Type B pancreatic cell (in vitro differentiated cells): Measurements from ENCODE around the gene MAOB. TPM values are rescaled to one million over a fixed set of nuclear protein-coding genes. Genes with fewer than 3 reads are reported as not detected.

Source experiments
- DNase-seq: peaks from one replicate; pipeline ENCODE4 v3.0.0; 2021; ENCODE audit warnings: mixed read lengths; ENCODE audit not compliant: unreplicated experiment; ENCODE audit errors: extremely low spot score
- H3K27ac Mint-ChIP-seq: 2 replicates; pipeline ENCODE4 v1.8.0; 2021; ENCODE audit warnings: mild to moderate bottlenecking, mixed read lengths
- H3K27me3 Mint-ChIP-seq: 2 replicates; pipeline ENCODE4 v1.8.0; 2021; ENCODE audit warnings: mixed read lengths
- H3K36me3 Mint-ChIP-seq: 2 replicates; pipeline ENCODE4 v1.8.0; 2021; ENCODE audit warnings: mixed read lengths
- H3K4me1 Mint-ChIP-seq: one replicate; pipeline ENCODE4 v1.8.0; 2021; ENCODE audit warnings: mixed read lengths; ENCODE audit not compliant: unreplicated experiment
- H3K4me3 Mint-ChIP-seq: 2 replicates; pipeline ENCODE4 v1.8.0; 2021; ENCODE audit warnings: mild to moderate bottlenecking, mixed read lengths
- H3K9me3 Mint-ChIP-seq: 2 replicates; pipeline ENCODE4 v1.8.0; 2021; ENCODE audit warnings: mixed read lengths
- total RNA-seq: library from RNA; stranded (reverse); gene quantifications from 2 replicates; pipeline ENCODE4 v1.2.1, GENCODE V29; 2021; ENCODE audit warnings: low replicate concordance
- TF ChIP-seq, protein P1 (sequence below): fragments of 200-600 bp; sonication (generic); conservative IDR thresholded peaks from 2 replicates; pipeline ENCODE4 v1.5.0; 2021; ENCODE audit warnings: antibody characterized with exemption, mild to moderate bottlenecking

MAOB gene
- total RNA-seq, 1 donor from 2014 or later, result 20.8 TPM

DNA sequence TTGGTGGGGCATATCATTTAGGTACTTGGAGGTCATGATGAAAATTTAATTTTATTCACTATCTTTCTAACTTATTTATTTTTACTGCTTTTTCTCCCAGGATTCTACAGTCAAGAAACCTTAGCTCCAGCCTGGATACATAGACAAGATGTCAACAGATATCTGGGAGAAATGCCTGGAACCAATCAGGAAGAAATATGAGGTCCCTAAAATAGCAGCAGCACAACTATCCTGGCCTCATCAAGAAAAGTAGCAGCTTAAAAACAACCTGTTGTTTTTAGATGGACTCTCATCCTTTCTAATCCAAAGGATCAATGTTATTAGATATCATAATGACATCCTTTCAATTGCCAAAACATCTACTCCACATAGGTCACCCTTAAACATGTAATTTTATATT is 54.5 kb downstream of the MAOB start:
- TF ChIP-seq, protein P1, sequence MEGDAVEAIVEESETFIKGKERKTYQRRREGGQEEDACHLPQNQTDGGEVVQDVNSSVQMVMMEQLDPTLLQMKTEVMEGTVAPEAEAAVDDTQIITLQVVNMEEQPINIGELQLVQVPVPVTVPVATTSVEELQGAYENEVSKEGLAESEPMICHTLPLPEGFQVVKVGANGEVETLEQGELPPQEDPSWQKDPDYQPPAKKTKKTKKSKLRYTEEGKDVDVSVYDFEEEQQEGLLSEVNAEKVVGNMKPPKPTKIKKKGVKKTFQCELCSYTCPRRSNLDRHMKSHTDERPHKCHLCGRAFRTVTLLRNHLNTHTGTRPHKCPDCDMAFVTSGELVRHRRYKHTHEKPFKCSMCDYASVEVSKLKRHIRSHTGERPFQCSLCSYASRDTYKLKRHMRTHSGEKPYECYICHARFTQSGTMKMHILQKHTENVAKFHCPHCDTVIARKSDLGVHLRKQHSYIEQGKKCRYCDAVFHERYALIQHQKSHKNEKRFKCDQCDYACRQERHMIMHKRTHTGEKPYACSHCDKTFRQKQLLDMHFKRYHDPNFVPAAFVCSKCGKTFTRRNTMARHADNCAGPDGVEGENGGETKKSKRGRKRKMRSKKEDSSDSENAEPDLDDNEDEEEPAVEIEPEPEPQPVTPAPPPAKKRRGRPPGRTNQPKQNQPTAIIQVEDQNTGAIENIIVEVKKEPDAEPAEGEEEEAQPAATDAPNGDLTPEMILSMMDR, result no peak
- no peaks in the 10 kb centered on the region for H3K27me3 Mint-ChIP-seq
- no peak overlapping the region for H3K4me3 Mint-ChIP-seq
- H3K9me3 Mint-ChIP-seq, result no peaks in the 10 kb centered on the region
- H3K4me1 Mint-ChIP-seq, result no peaks in the 10 kb centered on the region
- no peak for DNase-seq
- H3K36me3 Mint-ChIP-seq, result no peaks in the 10 kb centered on the region
- H3K27ac Mint-ChIP-seq, result no peak overlapping the region

GRCh38 chrX:43822014-43822413 is 60.2 kb downstream of the MAOB start:
- DNase-seq, result no peak
- Mint-ChIP-seq H3K27me3 (no peaks in the 10 kb centered on the region), H3K36me3 (no peaks in the 10 kb centered on the region), H3K9me3 (no peaks in the 10 kb centered on the region), H3K27ac (no peak overlapping the region), H3K4me3 (no peak overlapping the region), H3K4me1 (no peaks in the 10 kb centered on the region)
- TF ChIP-seq, protein P1, result no peak

- Mint-ChIP-seq H3K4me1 (no peaks in the 10 kb centered on the region), H3K27ac (no peak overlapping the region), H3K4me3 (no peak overlapping the region), H3K36me3 (no peaks in the 10 kb centered on the region), H3K27me3 (no peaks in the 10 kb centered on the region), H3K9me3 (no peaks in the 10 kb centered on the region)
- TF ChIP-seq, protein P1, result no peak
- DNase-seq, result no peak
Measured at GRCh38 chrX:43817444-43817843, 64.8 kb downstream of the MAOB start.

- Mint-ChIP-seq H3K4me3 (no peak overlapping the region), H3K4me1 (no peaks in the 10 kb centered on the region), H3K9me3 (no peaks in the 10 kb centered on the region), H3K27ac (no peak overlapping the region), H3K36me3 (no peaks in the 10 kb centered on the region), H3K27me3 (no peaks in the 10 kb centered on the region)
- TF ChIP-seq, protein P1, result no peak
- DNase-seq, result no peak
Measured at GRCh38 chrX:43815209-43815608, 67.0 kb downstream of the MAOB start.

GRCh38 chrX:43813898-43814297 is 68.4 kb downstream of the MAOB start:
- DNase-seq, result no peak
- no peak overlapping the region for H3K4me3 Mint-ChIP-seq
- H3K9me3 Mint-ChIP-seq, result no peaks in the 10 kb centered on the region
- no peak overlapping the region for H3K27ac Mint-ChIP-seq
- H3K4me1 Mint-ChIP-seq, result no peaks in the 10 kb centered on the region
- TF ChIP-seq, protein P1, result peak; percentile 42
- no peaks in the 10 kb centered on the region for H3K27me3 Mint-ChIP-seq
- no peaks in the 10 kb centered on the region for H3K36me3 Mint-ChIP-seq

GRCh38 chrX:43813319-43813718 is 68.9 kb downstream of the MAOB start:
- TF ChIP-seq, protein P1, result no peak
- no peaks in the 10 kb centered on the region for H3K36me3 Mint-ChIP-seq
- no peaks in the 10 kb centered on the region for H3K4me1 Mint-ChIP-seq
- no peaks in the 10 kb centered on the region for H3K27me3 Mint-ChIP-seq
- no peak overlapping the region for H3K4me3 Mint-ChIP-seq
- no peaks in the 10 kb centered on the region for H3K9me3 Mint-ChIP-seq
- no peak for DNase-seq
- no peak overlapping the region for H3K27ac Mint-ChIP-seq
